ENCODE measurements around the gene EMILIN1.
A peak's percentile ranks its signal among the peaks of the same experiment; 100 is the strongest.

The EMILIN1 gene

GRCh38 chr2:27078267-27079194 lies at the start of gene EMILIN1:
EMILIN1 (plus strand) TSS chr2:27078615; CDS start chr2:27079066, 451 bp downstream.
- DNase-seq (ENCODE audit: low read depth), result peak; percentile 97

GRCh38 chr2:27029051-27029450 lies 49.4 kb upstream of the EMILIN1 start:
- no peak for DNase-seq (ENCODE audit: low read depth)

- peak; percentile 88 for DNase-seq (ENCODE audit: low read depth)
Measured at GRCh38 chr2:27032495-27033252, 45.7 kb upstream of the EMILIN1 start, which contains the start of gene TMEM214. TMEM214 (plus strand) TSS chr2:27032965; CDS start chr2:27033016, 51 bp downstream.

GRCh38 chr2:27033253-27033852 lies 45.1 kb upstream of the EMILIN1 start:
- no peak for DNase-seq (ENCODE audit: low read depth)

GRCh38 chr2:27038012-27038411 lies 40.4 kb upstream of the EMILIN1 start:
- no peak for DNase-seq (ENCODE audit: low read depth)

GRCh38 chr2:27038631-27039339 lies 39.6 kb upstream of the EMILIN1 start:
- no peak for DNase-seq (ENCODE audit: low read depth)

GRCh38 chr2:27039426-27039825 lies 39.0 kb upstream of the EMILIN1 start:
- no peak for DNase-seq (ENCODE audit: low read depth)

- DNase-seq (ENCODE audit: low read depth), result no peak
Measured at GRCh38 chr2:27039871-27040270, 38.5 kb upstream of the EMILIN1 start.

GRCh38 chr2:27040282-27040681 lies 38.1 kb upstream of the EMILIN1 start:
- DNase-seq (ENCODE audit: low read depth), result no peak

GRCh38 chr2:27041752-27042151 lies 36.7 kb upstream of the EMILIN1 start:
- no peak for DNase-seq (ENCODE audit: low read depth)

- DNase-seq (ENCODE audit: low read depth), result no peak
Measured at GRCh38 chr2:27042159-27042661, 36.2 kb upstream of the EMILIN1 start.

GRCh38 chr2:27042985-27043634 lies 35.3 kb upstream of the EMILIN1 start:
- DNase-seq (ENCODE audit: low read depth), result no peak

GRCh38 chr2:27049422-27050280 lies 28.8 kb upstream of the EMILIN1 start:
- no peak for DNase-seq (ENCODE audit: low read depth)

- DNase-seq (ENCODE audit: low read depth), result peak; percentile 95
Measured at GRCh38 chr2:27050281-27050995, 28.0 kb upstream of the EMILIN1 start.

- peak; percentile 89 for DNase-seq (ENCODE audit: low read depth)
Measured at GRCh38 chr2:27050996-27051901, 27.2 kb upstream of the EMILIN1 start, which contains the start of gene AGBL5. AGBL5 (plus strand) TSS chr2:27051668; CDS start chr2:27052959, 1,291 bp downstream.

GRCh38 chr2:27051902-27052645 lies 26.3 kb upstream of the EMILIN1 start:
- DNase-seq (ENCODE audit: low read depth), result no peak

GRCh38 chr2:27053321-27053720 lies 25.1 kb upstream of the EMILIN1 start:
- DNase-seq (ENCODE audit: low read depth), result no peak

Data from fibroblast of gingiva (primary cell).